Measurements from ENCODE around the gene CA5B.
"Not testable (repeated sequence)": the region's sequence is repeated elsewhere in the genome, so short reads cannot be mapped to it uniquely, and the experiment has no call there.

The CA5B gene

DNA sequence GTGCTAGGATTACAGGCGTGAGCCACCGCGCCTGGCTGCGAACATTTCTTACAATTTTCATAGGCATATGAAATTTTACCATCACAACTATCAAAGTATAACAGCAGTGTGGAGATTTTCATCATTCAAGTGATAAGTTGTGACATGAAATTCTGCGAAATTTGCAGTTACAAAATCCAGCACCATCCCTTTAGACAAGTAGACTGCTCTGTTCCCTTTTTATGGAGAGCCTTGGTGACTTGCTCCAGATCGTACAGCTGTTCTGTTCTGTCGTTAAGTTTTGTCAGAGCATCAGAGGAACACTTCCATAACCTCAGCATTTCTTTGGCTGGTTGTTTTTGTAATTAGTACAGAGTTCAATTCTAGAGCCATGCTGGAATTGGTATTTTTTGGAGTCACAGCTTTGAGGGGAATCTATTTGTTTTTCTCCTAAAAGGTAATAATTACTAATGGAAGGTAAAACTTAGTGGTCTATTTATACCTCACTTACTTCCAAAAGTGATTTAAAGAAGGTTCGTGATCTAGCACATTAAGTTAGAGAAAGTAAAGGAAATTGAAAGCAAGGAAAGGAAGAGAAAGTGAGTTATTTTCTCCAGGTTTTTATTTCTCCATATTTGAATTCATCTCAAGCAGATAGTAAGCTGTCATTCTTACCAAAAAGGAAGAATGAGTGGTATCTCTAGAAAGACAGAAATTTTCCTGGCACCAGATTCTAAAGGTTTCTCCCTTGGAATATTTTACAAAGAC, 74.3 kb downstream of the CA5B start:
- in situ Hi-C loops (cut with MboI; ENCODE audit: low sequenced_read_pairs), result no loop called here

- in situ Hi-C loops (cut with MboI; ENCODE audit: low sequenced_read_pairs), result no loop called here
These were observed 75.3 kb downstream of the CA5B start for GRCh38 chrX:15813416-15813815.

- in situ Hi-C loops (cut with MboI; ENCODE audit: low sequenced_read_pairs), result no loop called here
These were observed 76.8 kb downstream of the CA5B start for GRCh38 chrX:15814771-15815365.

GRCh38 chrX:15815779-15816437, 77.8 kb downstream of the CA5B start:
- in situ Hi-C loops (cut with MboI; ENCODE audit: low sequenced_read_pairs), result no loop called here

- in situ Hi-C loops (cut with MboI; ENCODE audit: low sequenced_read_pairs), result no loop called here
These were observed 78.4 kb downstream of the CA5B start for GRCh38 chrX:15816438-15816809.

DNA sequence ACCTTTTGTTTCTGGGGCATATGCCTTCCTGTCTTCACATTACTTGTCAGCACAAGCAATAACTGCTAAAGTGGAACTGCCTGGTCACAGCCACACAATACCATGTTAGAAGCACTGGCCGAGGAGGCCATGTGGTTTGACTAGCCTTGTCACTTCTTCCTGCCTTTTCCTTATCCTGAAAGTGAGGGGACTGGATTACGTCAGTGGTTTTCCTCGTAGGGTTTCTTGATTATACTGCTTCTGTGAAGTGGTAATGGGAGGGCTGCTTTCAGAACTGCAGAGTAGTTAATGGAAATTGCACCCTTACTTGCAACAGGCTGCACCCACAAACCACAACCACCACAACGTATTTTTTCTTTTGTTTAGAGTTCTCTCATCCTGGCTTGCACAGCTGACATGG, 78.8 kb downstream of the CA5B start:
- in situ Hi-C loops (cut with MboI; ENCODE audit: low sequenced_read_pairs), result no loop called here

DNA sequence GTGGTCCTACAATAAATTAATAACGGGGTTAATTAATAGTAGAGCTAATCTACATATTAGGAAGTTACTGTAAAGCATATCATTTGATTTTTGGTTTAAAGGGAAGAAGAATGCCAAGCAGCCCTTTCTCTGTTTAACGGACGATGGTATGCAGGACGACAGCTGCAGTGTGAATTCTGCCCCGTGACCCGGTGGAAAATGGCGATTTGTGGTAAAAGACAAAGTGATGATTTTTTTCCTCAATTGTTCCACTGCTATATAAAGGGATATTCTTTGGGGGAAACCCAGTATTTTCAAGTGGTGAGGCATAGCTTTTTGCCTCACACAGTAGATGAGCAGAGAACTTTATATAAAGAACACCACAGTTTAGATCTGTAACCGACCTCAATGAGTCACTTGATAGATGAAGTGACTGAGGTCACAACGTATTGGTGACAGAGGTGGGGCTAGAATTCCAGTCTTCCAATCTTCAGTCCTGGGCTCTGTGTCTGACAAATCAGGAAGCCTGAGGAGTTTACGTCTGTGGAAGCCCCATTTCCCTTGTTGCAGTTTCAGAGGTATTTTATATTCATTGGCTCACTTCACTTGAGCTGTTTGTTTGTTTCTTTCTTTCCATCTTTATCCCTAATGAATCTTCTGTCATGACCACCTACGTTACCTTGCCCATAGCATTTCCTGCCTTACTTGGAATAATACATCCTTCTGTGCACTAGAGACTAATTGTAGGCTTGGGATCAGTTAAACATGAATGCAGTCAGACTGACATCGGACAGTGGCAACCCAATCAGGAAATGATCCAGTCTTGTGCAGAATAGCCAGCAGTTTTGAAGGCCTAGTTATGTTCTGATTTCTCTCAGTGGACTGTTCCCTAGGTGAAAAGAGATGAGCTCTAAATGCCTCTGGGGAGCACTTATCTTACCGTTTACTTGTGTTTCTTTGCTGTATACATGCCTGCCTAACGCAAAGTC, 82.3 kb downstream of the CA5B start:
- in situ Hi-C loops (cut with MboI; ENCODE audit: low sequenced_read_pairs), result no loop called here

DNA sequence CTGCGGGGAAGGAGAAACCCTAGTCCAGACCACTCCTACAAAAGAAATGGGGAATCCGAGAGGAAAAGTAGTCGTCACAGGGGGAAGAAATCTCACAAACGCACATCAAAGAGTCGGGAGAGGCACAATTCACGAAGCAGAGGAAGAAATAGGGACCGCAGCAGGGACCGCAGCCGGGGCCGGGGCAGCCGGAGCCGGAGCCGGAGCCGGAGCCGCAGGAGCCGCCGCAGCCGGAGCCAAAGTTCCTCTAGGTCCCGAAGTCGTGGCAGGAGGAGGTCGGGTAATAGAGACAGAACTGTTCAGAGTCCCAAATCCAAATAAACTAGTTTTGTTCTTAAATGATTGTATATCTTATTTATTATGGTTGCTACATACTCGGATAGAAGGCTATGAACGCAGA, 84.9 kb downstream of the CA5B start:
- in situ Hi-C loops (cut with MboI; ENCODE audit: low sequenced_read_pairs), result no loop called here

DNA sequence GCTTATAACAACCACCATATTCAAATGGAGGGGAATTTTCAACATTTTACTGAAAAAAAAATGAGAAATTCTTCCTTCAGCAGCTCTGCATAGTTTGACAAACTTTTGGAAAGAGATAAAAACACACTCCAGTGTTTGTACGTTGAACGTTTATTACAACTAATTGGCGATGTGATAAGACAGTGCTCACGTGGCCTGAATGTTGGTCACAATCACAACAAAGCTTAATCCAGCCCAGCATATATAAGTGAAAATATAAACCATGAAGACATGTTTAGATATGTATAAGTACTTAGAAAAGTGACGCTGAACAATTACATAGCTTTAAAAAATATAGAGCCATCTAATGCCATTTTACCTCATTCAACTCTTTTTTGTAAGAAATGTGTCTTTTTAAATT, 87.9 kb downstream of the CA5B start:
- in situ Hi-C loops (cut with MboI; ENCODE audit: low sequenced_read_pairs), result no loop called here

GRCh38 chrX:15829217-15829616, 91.1 kb downstream of the CA5B start:
- in situ Hi-C loops (cut with MboI; ENCODE audit: low sequenced_read_pairs), result no loop called here

DNA sequence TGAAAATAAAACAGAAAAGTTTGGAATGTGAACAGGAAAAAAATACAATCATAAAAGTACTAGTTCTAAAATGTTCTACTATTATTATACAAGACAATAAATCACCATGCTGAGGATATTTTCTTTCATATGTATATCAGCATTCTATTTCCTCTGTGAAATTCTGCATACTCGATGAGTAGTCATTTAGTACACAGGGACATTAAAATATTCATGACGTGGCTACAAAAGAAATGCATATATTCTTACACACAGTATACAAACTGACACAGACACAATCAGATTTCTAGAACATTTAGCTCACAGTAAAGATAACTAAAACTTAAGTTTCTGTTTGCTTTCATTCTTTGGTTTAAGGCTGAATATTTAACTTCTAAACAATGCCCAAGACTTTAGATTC, 93.3 kb downstream of the CA5B start:
- in situ Hi-C loops (cut with MboI; ENCODE audit: low sequenced_read_pairs), result not testable (repeated sequence)

GRCh38 chrX:15834053-15834452, 96.0 kb downstream of the CA5B start:
- in situ Hi-C loops (cut with MboI; ENCODE audit: low sequenced_read_pairs), result no loop called here

- in situ Hi-C loops (cut with MboI; ENCODE audit: low sequenced_read_pairs), result no loop called here
These were observed 96.9 kb downstream of the CA5B start for GRCh38 chrX:15834827-15835595.

All from HL-60/S4 treated with phorbol 12-myristate 13-acetate at 8.2 ng/mL for 4 days and 3 days (cell line).